GM10847 (cell line): ENCODE data around the gene TRIO.

Experiments used
- POLR2A ChIP-seq: IDR thresholded peaks from 2 replicates; pipeline ENCODE4 v1.6.1; 2011; ENCODE audit not compliant: insufficient read length; ENCODE audit errors: extremely low read depth

TRIO gene

DNA sequence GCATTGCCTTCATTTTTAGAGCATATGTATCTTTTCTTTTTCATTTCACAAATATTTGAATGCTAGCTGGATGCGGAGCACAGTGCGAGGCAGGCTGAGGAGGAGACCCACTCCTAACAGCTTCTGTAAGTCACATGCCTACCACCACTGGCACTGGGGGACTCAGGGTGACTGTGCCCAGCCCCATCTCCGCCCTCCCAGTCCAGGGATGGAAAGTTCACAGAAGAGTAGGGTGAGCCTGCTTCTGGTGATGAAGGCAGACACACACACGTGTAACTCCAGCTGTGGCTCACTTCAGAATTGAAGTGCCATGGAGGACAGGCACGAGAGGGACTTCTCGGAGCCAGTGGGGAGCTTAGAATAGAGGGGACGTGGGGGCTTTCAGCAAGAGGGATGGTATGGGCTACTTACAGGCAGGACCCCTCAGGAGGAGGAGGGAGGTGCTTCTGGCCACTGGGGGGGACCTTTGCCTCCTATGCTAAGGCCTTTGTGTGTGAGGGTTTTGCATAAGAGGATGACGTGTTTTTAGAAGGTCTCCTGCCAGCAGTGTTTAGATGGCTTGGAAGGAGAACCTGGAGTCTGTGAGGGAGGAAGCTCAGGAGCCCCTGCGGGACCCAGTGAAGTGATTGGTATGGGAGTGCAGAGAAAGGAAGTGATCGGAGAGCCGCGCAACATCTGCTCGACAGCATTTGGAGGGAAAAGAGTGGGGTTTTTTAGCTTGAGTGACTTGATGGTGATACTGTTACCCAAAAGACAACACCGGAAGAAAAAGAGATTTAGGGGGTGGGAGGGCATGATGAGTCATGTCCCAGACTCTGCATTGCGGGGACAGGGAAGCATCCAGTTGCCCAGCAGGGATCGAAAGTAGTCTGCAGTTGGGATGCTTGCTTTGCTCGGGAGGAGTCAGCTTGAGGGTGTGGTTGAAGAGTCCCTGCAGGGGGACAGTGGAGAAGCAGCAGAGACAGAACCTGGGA is 274.9 kb downstream of the TRIO start:
- no peak for TF ChIP-seq POLR2A

DNA sequence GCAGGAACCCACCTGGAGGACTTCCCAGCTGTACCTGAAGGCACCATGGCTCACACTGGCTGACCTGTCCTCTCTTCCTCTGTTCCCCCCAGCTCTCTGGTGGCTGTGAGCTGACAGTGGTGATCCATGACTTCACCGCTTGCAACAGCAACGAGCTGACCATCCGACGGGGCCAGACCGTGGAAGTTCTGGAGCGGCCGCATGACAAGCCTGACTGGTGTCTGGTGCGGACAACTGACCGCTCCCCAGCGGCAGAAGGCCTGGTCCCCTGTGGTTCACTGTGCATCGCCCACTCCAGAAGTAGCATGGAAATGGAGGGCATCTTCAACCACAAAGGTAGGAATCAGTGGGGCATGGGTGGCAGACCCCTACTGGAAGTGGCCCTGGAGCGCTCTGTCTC is 276.5 kb downstream of the TRIO start:
- no peak for TF ChIP-seq POLR2A

DNA sequence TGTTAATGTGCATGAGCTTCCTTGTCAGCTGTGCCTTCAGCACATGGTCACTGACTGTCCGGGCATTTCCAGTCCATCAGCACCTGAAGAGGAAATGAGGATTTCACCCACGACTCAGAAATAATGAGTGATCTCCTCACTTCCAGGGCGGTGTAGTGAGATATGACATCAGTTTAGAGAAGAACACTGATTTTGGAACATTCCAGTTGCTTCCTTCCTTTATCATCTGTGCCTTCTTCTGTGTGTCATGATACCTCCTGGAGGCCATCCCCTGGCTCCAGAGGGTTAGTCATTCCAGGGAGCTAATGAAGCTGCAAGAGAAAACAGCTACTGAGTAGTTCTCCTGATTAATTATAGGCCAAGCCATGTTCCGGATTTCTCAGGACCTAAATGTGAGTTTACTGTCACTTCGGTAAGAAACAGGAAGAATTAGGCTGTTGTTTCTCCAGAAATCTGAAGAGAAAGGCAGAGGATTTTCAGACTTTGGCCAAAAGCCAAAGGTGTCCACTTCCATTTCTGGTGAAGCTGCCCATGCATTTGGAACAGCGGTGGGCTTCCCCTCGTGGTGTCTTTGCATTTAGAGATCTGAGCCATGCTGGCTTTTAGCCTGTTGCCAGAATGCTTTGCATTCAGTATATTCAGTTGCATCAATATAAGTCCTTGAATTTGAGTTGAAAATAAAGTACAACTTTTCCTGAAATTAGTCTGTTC is 277.1 kb downstream of the TRIO start:
- no peak for TF ChIP-seq POLR2A

DNA sequence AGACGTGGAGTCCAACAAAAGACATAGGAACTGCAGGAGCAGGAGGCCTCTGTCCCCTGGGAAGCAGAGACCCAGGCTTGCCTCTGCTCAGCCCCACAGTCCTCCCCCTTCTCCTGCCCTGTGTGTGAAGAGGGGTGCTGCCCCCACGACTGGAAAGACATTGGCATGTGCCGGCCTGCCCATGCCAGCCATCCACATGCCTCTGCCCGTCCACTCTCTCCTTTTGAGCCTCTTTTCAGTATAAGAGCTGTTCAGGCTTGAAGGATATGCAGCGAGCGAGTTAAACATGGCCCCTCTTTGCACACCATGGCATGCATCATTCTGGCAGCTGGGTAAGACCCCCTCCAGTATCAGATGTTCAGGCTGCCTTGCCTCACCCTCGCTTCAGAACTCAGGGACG is 278.7 kb downstream of the TRIO start:
- TF ChIP-seq POLR2A: no peak

DNA sequence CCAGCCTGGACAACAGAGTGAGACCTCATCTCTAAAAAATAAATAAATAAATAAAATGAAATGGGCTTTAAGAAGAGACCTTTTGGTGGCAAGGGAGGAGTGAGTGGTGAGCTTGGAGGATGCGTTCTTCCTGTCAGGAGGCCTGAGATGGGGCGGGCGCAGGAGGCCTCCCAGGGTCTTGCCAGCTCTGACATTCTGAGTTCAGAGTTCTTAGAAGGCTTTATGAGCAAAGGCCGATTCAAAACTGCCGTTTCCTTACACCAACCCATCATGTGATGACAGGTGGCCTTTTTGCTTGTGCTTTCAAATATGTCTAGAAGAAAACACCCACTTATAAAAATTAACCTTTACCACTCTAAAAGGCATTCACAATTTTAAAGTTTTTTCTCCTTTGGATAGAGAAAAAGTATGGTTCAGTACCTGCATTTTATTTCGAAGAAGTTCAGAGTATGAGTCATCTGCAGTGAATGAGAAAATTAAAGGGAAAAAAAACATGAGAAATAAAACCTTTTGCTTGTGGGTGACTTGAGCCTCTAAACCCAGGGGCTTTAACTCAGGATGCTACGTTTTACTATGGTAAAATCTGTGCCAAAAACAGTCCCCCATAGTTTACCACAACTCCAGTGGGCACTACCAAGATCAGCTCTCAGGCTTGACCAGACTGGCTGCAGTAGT is 281.0 kb downstream of the TRIO start:
- no peak for TF ChIP-seq POLR2A

DNA sequence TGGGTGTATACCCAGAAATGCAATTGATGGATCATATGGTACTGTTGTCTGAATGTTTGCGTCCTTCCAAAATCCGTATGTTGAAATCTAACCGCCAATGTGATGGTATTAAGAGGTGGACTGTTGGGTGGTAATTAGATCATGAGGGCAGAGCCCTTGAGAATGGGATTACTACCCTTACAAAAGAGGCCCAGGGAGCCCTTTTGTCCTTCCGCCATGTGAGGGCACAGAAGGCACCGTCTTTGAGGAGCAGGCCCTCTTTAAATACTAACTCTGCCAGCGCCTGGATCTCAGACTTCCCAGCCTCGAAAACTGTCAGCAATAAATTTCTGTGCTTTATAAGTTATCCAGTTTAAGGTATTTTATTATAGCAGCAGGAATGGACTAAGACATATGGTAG is 282.4 kb downstream of the TRIO start:
- TF ChIP-seq POLR2A: no peak

DNA sequence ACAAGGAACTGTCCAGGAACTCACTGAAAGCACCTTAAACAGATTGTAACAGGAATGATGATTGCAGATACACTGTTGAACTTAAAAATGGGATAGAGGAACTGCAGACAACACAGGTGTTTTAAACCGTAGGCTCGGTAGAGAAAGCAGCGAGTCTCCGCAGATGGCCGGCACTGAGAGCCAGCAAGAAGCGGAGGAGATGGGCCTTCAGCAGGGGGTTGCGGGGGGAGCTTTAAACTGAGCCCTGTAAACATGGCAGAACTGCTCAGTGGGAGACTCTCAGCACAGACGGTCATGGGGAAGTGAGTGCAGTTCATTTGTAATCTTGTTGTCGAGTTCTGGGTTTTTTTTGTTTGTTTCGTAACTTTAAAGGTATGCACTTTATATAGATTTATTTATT is 283.4 kb downstream of the TRIO start:
- TF ChIP-seq POLR2A: no peak

DNA sequence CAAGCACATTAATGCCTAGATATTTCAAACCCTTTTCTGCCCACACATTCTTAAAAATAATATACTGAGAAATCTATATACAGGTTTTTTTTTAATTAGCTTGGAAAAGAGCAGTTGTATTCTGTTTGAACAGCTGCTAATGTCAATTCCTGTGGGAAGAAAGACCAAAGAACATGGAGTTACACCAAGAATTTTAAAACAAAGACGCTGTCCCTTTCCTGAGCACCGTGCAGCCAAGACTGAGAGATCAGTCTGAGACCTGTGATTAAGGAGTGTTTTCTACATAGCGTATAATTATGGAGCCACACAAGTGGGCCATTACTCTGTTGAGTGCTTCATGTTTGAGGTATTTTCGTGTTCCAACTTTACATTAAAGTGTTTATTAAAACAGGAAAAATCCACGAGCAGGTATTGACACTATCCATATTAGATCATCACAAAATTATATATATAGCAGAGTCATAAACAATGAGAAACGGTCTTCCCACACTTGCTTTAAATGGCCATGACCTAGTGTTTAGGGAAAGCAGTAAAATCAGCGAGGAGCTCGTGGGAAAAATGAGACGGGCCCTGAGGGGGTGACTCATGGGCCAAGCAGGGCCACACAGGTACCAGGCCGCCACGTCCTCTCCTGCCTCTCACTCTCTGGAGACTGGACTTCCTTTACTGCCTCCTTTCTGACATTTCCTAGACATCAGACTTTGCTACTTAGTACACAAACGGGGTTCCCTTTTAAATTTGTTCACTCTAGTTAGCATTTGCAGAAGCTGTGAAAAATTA is 285.4 kb downstream of the TRIO start:
- TF ChIP-seq POLR2A: no peak

DNA sequence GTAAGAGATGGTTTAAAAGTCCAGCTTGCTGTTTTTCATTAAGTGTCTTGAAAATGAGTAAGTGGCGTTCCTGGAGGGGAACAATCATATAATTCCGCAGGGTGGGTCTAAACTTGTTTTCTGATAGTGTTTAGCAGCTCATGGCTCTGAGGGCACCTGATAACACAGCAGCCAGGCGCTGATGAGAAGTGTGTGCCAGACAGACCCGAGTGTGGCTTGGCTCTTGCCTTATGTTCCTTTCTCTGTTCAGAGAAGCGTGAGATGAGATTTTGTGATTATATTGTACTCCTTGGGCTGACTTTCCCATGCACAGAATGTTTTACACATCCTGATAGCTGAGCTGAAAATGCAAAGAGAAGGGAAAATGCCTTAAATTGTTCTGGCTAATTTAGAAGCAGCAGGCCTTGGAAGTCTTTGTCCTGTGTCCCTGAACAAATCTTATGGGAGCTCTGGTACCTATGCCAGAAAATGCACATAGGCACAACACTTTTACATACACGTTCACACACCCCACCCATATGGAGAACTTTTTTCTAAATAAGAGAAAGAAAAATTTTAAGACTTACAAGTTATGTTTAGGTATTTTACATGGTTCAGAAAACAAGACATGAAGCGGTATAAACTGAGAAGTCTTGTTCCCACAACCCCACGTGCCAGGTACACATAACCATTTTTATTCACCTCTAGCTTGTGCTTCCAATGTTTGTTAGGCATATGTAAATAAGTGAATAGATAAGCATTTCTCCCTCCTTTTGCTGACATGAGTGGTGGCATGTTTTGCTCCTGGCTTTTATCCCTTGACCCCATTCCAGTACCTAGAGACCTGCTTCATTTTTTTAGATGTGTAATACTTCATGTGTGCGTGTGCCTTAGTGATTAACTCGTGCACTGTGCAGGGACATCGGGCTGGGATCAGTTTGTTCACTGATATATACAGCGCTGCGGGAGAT is 286.2 kb downstream of the TRIO start:
- TF ChIP-seq POLR2A: no peak

DNA sequence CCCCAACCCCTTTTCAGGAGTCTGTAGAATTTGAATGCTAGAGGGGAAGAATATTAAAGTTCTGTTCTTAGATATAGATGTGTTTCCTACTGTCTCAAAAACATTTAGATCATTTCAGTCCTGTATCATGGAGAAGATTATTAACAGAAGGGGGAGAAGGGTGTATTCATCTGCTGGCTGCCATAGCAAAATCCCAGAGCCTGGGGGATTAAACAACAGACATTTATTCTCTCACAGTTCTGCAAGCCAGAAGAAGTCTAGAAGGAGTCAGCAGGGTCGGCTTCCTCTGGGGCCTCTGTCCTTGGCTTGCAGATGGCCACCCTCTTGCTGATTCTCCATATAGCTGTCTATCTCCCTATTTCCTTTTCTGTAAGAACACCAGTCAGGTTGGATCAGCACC is 288.4 kb downstream of the TRIO start:
- TF ChIP-seq POLR2A: no peak

DNA sequence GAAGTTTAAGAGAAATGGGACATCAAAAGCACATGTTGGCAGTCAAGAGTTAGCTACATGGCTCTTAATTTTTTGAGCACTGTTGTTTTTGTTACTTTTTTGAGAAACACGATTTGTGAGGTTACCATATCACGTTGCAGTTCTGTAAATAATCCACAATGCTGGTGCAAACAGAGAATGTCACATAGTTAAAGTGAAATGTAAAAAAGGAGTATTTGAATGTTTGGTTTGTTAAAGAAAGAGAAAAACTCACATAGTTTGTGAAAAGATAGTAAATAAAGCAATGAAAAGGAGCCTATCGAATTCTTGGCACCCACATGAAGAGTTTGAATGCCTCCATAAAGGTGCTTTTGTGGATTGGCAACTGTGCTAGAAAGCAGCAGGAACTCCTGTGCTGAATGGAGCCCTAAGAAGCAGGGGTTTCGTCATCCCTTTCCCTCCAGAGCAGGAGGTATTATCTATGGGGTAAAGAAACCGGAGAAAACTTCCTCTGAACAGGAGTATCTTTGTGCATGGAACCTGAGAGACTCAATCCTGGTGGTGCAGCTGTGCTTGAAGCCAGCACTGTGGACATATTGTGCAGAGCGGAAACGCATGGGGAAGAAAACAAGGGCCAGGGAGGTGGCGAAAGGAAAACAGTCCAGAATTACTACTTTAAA is 289.9 kb downstream of the TRIO start:
- TF ChIP-seq POLR2A: no peak

DNA sequence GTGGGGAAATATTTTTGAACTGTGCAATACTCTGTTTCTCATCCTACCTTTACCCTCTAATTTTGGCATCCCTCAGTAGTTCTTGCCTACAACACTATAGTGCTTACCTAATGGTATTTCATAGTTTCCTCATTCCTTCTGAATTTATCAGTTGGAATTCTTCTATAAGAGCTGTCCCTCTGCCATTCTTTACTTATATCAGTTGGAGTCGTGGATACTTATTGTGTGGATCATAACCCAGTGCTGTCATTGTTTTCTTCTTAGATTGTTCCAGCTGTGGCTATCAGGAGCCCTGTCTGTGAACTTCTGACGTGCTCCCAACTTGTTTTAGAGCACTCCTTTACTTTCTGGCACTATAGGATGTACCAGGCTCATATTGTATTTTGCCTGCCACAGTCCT is 292.3 kb downstream of the TRIO start:
- no peak for TF ChIP-seq POLR2A

DNA sequence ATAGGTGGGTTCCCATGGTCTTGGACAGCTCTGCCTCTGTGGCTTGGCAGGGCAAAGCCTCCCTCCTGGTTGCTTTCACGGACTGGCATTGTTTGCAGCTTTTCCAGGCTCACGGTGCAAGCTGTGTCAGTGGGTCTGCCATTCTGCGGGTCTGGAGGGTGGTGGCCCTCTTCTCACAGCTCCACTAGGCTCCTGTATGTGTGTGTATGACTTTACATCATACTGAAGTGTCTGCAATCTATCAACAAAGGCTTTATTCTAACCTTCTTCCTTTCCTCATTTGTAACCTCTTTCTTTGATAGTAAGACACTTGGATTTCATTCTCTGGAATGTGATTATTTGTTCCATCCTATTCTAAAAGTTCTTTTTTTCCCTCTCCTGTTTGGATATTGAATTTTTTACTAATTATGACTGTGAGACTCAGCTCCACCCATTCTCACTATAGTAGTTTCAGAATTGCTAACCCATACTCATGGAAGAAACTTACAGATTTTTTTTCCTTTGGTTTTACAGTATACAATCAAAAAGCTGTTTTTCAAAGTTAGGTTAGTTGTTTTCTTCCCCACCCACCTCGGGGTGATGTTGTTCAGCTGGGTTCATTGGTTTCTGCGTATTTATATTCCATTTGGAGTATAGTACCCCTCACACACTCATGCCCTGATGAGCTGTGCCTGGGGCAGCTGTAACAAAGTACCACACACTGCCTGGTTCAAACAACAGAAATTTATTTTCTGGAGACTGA is 293.8 kb downstream of the TRIO start:
- no peak for TF ChIP-seq POLR2A
